Activated naive CD8-positive, alpha-beta T cell treated with anti-CD3 and anti-CD28 coated beads, Interleukin-2, amount 50 U/mL, for 24 hours (primary cell): ENCODE data around the gene SLC11A2.
"Not testable (repeated sequence)": the region's sequence is repeated elsewhere in the genome, so short reads cannot be mapped to it uniquely, and the experiment has no call there.

ENCODE experiments used
- ATAC-seq: fragments of 150-1000 bp; cut with Tn5 transposase; one replicate; pipeline ENCODE4 v1.10.0; 2021
- DNase-seq: peaks from one replicate; pipeline ENCODE4 v3.0.0; 2021
- H3K27ac Mint-ChIP-seq: one replicate; pipeline ENCODE4 v1.8.0; 2021; ENCODE audit warnings: mild to moderate bottlenecking, mixed read lengths
- H3K27me3 Mint-ChIP-seq: one replicate; pipeline ENCODE4 v1.8.0; 2021; ENCODE audit warnings: mixed read lengths
- H3K36me3 Mint-ChIP-seq: one replicate; pipeline ENCODE4 v1.8.0; 2021; ENCODE audit warnings: low read depth, mixed read lengths
- H3K4me1 Mint-ChIP-seq: one replicate; pipeline ENCODE4 v1.8.0; 2021; ENCODE audit warnings: mixed read lengths
- H3K4me3 Mint-ChIP-seq: one replicate; pipeline ENCODE4 v1.8.0; 2021; ENCODE audit warnings: mild to moderate bottlenecking, moderate library complexity, mixed read lengths
- H3K9me3 Mint-ChIP-seq: one replicate; pipeline ENCODE4 v1.8.0; 2021; ENCODE audit warnings: mixed read lengths

Gene SLC11A2

GRCh38 chr12:50932787-50933280 is 93.3 kb downstream of the SLC11A2 start:
- Mint-ChIP-seq H3K36me3 (peaks cover 4% of the 10 kb centered on the region), H3K4me1 (peaks cover 12% of the 10 kb centered on the region), H3K27ac (no peak overlapping the region), H3K9me3 (no peaks in the 10 kb centered on the region), H3K4me3 (no peak overlapping the region), H3K27me3 (no peaks in the 10 kb centered on the region)
- ATAC-seq (no peak), DNase-seq (no peak)

- not testable (repeated sequence) for ATAC-seq, H3K27me3 Mint-ChIP-seq, DNase-seq, H3K27ac Mint-ChIP-seq, H3K4me3 Mint-ChIP-seq, H3K36me3 Mint-ChIP-seq, H3K9me3 Mint-ChIP-seq
- peaks cover 25% of the 10 kb centered on the region for H3K4me1 Mint-ChIP-seq
Observed at GRCh38 chr12:50930477-50930876, 95.7 kb downstream of the SLC11A2 start.

DNA sequence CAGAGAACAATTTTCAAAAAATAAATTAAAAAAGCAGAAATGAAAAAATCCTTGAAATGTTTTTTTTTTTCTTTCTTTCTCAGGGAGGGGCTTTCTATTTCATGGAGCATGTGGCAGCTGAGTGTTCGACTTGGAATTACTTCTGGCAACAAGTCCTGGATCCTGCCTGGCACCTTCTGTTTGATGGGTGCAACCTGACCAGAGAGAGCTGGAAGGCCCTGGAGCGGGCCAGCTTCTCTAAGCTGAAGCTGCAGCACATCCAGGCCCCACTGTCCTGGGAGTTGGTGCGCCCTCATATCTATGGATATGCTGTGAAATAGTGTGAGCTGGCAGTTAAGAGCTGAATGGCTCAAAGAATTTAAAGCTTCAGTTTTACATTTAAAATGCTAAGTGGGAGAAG is 96.4 kb downstream of the SLC11A2 start:
- Mint-ChIP-seq H3K36me3 (peaks cover 2% of the 10 kb centered on the region), H3K27ac (no peak overlapping the region)
- no peak for ATAC-seq

More for the DNA sequence above, 96.4 kb downstream of the SLC11A2 start:
- no peak for DNase-seq
- Mint-ChIP-seq H3K4me3 (no peak overlapping the region), H3K9me3 (no peaks in the 10 kb centered on the region), H3K27me3 (no peaks in the 10 kb centered on the region), H3K4me1 (peaks cover 32% of the 10 kb centered on the region)
